Measurements from ENCODE around the gene CRNKL1.

Gene CRNKL1

GRCh38 chr20:20024942-20025341 is 27.3 kb downstream of the CRNKL1 start:
- Histone ChIP-seq H3K27me3 (ENCODE audit: control insufficient read depth in 2 of 2, insufficient read depth in 2 of 2, low read length in 2 of 2) (no peaks in the 10 kb centered on the region), H3K9me3 (ENCODE audit: control insufficient read depth in 2 of 2, low read length in 2 of 2) (no peaks in the 10 kb centered on the region), H3K27ac (ENCODE audit: low read depth in 2 of 2, low read length in 2 of 2) (no peak overlapping the region), H3K4me3 (ENCODE audit: low read length in 2 of 2) (no peak overlapping the region), H3K9ac (ENCODE audit: low read depth in 1 of 2, low read length in 2 of 2) (no peak overlapping the region), H3K36me3 (ENCODE audit: control insufficient read depth in 2 of 2, insufficient read depth in 2 of 2, low read length in 2 of 2) (peaks cover 11 to 20% of the 10 kb centered on the region in 2 donors), H3K4me1 (ENCODE audit: control insufficient read depth in 2 of 2, insufficient read depth in 2 of 2, low read length in 2 of 2) (no peaks in the 10 kb centered on the region)

- H3K27ac ChIP-seq (ENCODE audit: low read depth in 2 of 2, low read length in 2 of 2), result no peak overlapping the region
- H3K4me1 ChIP-seq (ENCODE audit: control insufficient read depth in 2 of 2, insufficient read depth in 2 of 2, low read length in 2 of 2), result peaks cover under 1 to 6% of the 10 kb centered on the region in 2 donors
- H3K9ac ChIP-seq (ENCODE audit: low read depth in 1 of 2, low read length in 2 of 2), result no peak overlapping the region
- no peaks in the 10 kb centered on the region for H3K27me3 ChIP-seq (ENCODE audit: control insufficient read depth in 2 of 2, insufficient read depth in 2 of 2, low read length in 2 of 2)
- H3K36me3 ChIP-seq (ENCODE audit: control insufficient read depth in 2 of 2, insufficient read depth in 2 of 2, low read length in 2 of 2), result peaks cover 11 to 17% of the 10 kb centered on the region in 2 donors
- no peaks in the 10 kb centered on the region for H3K9me3 ChIP-seq (ENCODE audit: control insufficient read depth in 2 of 2, low read length in 2 of 2)
- no peak overlapping the region for H3K4me3 ChIP-seq (ENCODE audit: low read length in 2 of 2)
Observed at GRCh38 chr20:20023395-20023794, 28.9 kb downstream of the CRNKL1 start.

DNA sequence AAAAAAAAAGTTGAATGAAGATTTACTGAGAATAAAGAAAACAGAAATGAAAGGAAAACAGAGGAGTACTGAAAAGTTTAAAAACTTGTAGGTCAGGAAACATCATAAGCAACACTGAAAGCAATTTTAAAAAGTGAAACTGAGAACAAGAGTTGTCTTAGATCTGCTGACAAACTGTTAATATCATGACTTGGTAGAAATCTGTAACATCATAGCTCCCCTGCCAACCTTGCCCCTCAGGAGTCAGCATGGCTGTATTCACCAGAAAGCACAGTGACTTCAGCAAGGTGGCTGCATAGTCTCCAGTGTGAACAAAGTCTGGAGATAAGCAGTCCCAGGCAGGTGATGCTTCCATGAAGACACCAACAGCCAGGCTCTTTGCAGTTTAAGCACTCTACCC is 29.8 kb downstream of the CRNKL1 start:
- peaks cover 7 to 14% of the 10 kb centered on the region in 2 donors for H3K4me1 ChIP-seq (ENCODE audit: control insufficient read depth in 2 of 2, insufficient read depth in 2 of 2, low read length in 2 of 2)

DNA sequence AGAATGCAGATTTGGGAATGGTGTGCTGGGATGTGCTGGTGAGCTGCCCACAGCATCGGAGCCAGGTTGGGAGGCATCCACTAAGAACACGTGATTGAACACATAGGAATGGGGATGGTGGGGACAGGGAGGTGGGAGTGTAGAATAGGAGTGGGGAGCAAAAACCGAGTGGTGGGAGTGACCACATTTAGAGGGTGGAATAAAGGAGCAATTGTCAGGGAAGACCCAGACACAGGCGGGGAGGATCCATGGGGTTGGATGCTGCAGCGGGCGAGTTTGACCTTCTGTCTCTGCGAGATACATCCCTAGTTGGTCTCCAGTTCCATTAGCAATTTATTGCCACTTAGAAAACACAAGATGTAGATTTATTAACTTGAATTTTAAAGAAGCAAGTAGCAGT is 30.4 kb downstream of the CRNKL1 start:
- Histone ChIP-seq H3K36me3 (ENCODE audit: control insufficient read depth in 2 of 2, insufficient read depth in 2 of 2, low read length in 2 of 2) (peaks cover 6 to 13% of the 10 kb centered on the region in 2 donors), H3K9ac (ENCODE audit: low read depth in 1 of 2, low read length in 2 of 2) (no peak overlapping the region), H3K27ac (ENCODE audit: low read depth in 2 of 2, low read length in 2 of 2) (no peak overlapping the region)

More for the DNA sequence above, 29.8 kb downstream of the CRNKL1 start:
- no peak overlapping the region for H3K27ac ChIP-seq (ENCODE audit: low read depth in 2 of 2, low read length in 2 of 2)
- no peak overlapping the region for H3K9ac ChIP-seq (ENCODE audit: low read depth in 1 of 2, low read length in 2 of 2)
- peaks cover 6 to 17% of the 10 kb centered on the region in 2 donors for H3K36me3 ChIP-seq (ENCODE audit: control insufficient read depth in 2 of 2, insufficient read depth in 2 of 2, low read length in 2 of 2)
- H3K9me3 ChIP-seq (ENCODE audit: control insufficient read depth in 2 of 2, low read length in 2 of 2), result no peaks in the 10 kb centered on the region
- no peak overlapping the region for H3K4me3 ChIP-seq (ENCODE audit: low read length in 2 of 2)
- no peaks in the 10 kb centered on the region for H3K27me3 ChIP-seq (ENCODE audit: control insufficient read depth in 2 of 2, insufficient read depth in 2 of 2, low read length in 2 of 2)

GRCh38 chr20:20020908-20021307 is 31.4 kb downstream of the CRNKL1 start:
- H3K27me3 ChIP-seq (ENCODE audit: control insufficient read depth in 2 of 2, insufficient read depth in 2 of 2, low read length in 2 of 2), result no peaks in the 10 kb centered on the region
- H3K27ac ChIP-seq (ENCODE audit: low read depth in 2 of 2, low read length in 2 of 2), result no peak overlapping the region
- H3K4me1 ChIP-seq (ENCODE audit: control insufficient read depth in 2 of 2, insufficient read depth in 2 of 2, low read length in 2 of 2), result peaks cover 7 to 14% of the 10 kb centered on the region in 2 donors
- no peak overlapping the region for H3K9ac ChIP-seq (ENCODE audit: low read depth in 1 of 2, low read length in 2 of 2)
- peaks cover 2 to 9% of the 10 kb centered on the region in 2 donors for H3K36me3 ChIP-seq (ENCODE audit: control insufficient read depth in 2 of 2, insufficient read depth in 2 of 2, low read length in 2 of 2)
- H3K9me3 ChIP-seq (ENCODE audit: control insufficient read depth in 2 of 2, low read length in 2 of 2), result no peaks in the 10 kb centered on the region
- H3K4me3 ChIP-seq (ENCODE audit: low read length in 2 of 2), result no peak overlapping the region

More for the DNA sequence above, 30.4 kb downstream of the CRNKL1 start:
- H3K27me3 ChIP-seq (ENCODE audit: control insufficient read depth in 2 of 2, insufficient read depth in 2 of 2, low read length in 2 of 2), result no peaks in the 10 kb centered on the region
- peaks cover 7 to 14% of the 10 kb centered on the region in 2 donors for H3K4me1 ChIP-seq (ENCODE audit: control insufficient read depth in 2 of 2, insufficient read depth in 2 of 2, low read length in 2 of 2)
- H3K4me3 ChIP-seq (ENCODE audit: low read length in 2 of 2), result no peak overlapping the region
- H3K9me3 ChIP-seq (ENCODE audit: control insufficient read depth in 2 of 2, low read length in 2 of 2), result no peaks in the 10 kb centered on the region

- H3K27ac ChIP-seq (ENCODE audit: low read depth in 2 of 2, low read length in 2 of 2), result no peak overlapping the region
- no peaks in the 10 kb centered on the region for H3K27me3 ChIP-seq (ENCODE audit: control insufficient read depth in 2 of 2, insufficient read depth in 2 of 2, low read length in 2 of 2)
- no peaks in the 10 kb centered on the region for H3K9me3 ChIP-seq (ENCODE audit: control insufficient read depth in 2 of 2, low read length in 2 of 2)
- no peak overlapping the region for H3K4me3 ChIP-seq (ENCODE audit: low read length in 2 of 2)
- peaks cover 7 to 14% of the 10 kb centered on the region in 2 donors for H3K4me1 ChIP-seq (ENCODE audit: control insufficient read depth in 2 of 2, insufficient read depth in 2 of 2, low read length in 2 of 2)
- peaks cover 2 to 9% of the 10 kb centered on the region in 2 donors for H3K36me3 ChIP-seq (ENCODE audit: control insufficient read depth in 2 of 2, insufficient read depth in 2 of 2, low read length in 2 of 2)
- no peak overlapping the region for H3K9ac ChIP-seq (ENCODE audit: low read depth in 1 of 2, low read length in 2 of 2)
Observed at GRCh38 chr20:20019123-20019522, 33.1 kb downstream of the CRNKL1 start.

DNA sequence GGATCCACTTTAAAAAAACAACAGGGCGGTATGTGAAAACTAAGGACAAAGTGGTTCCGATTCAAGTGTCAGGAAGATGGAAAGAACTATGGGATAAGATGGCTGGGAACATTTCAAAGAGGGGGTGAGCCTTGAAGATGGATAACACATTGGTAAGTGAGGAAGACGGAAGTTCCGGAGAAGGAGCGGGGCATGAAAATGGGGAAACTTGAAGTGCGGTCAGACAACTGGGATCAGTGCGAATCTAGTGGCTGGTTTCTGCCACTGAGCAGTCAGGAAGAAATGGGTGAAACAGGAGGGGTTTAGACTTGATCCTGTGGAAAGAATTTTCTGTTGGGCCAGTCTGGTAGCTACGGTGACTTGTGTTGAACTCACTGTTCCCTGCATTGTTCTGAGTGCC is 33.9 kb downstream of the CRNKL1 start:
- peak overlapping the region in 1 of 2 donors; percentile 9 for H3K9ac ChIP-seq (ENCODE audit: low read depth in 1 of 2, low read length in 2 of 2)
- peak overlapping the region; percentile 31 to 91 for H3K4me3 ChIP-seq (ENCODE audit: low read length in 2 of 2)
- peaks cover 2 to 7% of the 10 kb centered on the region in 2 donors for H3K36me3 ChIP-seq (ENCODE audit: control insufficient read depth in 2 of 2, insufficient read depth in 2 of 2, low read length in 2 of 2)
- H3K27me3 ChIP-seq (ENCODE audit: control insufficient read depth in 2 of 2, insufficient read depth in 2 of 2, low read length in 2 of 2), result no peaks in the 10 kb centered on the region
- no peaks in the 10 kb centered on the region for H3K9me3 ChIP-seq (ENCODE audit: control insufficient read depth in 2 of 2, low read length in 2 of 2)
- no peak overlapping the region for H3K27ac ChIP-seq (ENCODE audit: low read depth in 2 of 2, low read length in 2 of 2)
- H3K4me1 ChIP-seq (ENCODE audit: control insufficient read depth in 2 of 2, insufficient read depth in 2 of 2, low read length in 2 of 2), result peaks cover 7 to 14% of the 10 kb centered on the region in 2 donors

- Histone ChIP-seq H3K9me3 (ENCODE audit: control insufficient read depth in 2 of 2, low read length in 2 of 2) (no peaks in the 10 kb centered on the region), H3K4me1 (ENCODE audit: control insufficient read depth in 2 of 2, insufficient read depth in 2 of 2, low read length in 2 of 2) (peaks cover 7 to 14% of the 10 kb centered on the region in 2 donors), H3K27me3 (ENCODE audit: control insufficient read depth in 2 of 2, insufficient read depth in 2 of 2, low read length in 2 of 2) (no peaks in the 10 kb centered on the region), H3K27ac (ENCODE audit: low read depth in 2 of 2, low read length in 2 of 2) (peak overlapping the region; percentile 41 to 52), H3K36me3 (ENCODE audit: control insufficient read depth in 2 of 2, insufficient read depth in 2 of 2, low read length in 2 of 2) (peaks cover 2 to 3% of the 10 kb centered on the region in 2 donors), H3K4me3 (ENCODE audit: low read length in 2 of 2) (peak overlapping the region; percentile 86 to 91), H3K9ac (ENCODE audit: low read depth in 1 of 2, low read length in 2 of 2) (peak overlapping the region; percentile 61 to 83)
Observed at GRCh38 chr20:20017844-20018185, 34.5 kb downstream of the CRNKL1 start.

DNA sequence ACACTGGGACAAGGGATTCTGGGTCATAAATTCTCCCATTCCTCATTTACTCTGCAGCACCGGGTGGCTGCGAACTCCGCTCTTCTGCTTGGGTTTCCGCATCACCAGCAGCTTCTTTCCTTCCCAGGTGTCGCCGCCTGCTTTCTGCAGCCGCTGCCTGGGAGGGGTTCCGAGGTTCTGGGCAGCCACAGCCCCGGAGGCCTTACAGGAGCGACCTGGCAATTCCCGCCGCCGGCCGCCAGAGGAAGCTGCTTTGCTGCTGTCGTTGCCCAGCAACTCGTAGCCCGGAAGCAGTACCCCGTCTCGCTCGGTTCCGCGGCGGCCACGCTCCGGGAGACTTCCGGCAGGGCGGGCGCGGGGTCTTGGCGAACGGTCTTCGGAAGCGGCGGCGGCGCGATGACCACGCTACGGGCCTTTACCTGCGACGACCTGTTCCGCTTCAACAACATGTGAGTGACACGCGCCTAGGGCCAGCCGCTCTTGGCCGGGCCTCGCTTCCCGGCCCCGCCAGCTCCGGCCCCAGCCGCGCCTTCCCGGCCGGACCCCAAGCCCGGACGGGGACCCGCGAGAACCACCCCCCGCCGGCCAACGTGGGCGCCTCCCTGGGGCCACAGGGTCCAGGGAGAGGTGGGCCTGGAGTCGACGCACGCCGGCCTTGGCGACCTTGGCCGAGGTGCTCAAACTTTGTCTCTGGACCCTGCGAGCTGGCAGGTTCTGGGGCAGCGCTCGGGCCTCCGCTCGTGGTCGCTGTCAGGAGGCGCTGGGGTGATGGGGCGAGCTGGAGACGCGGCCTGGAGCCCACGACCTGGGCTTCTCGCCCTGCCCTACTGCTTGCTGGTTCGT is 35.0 kb downstream of the CRNKL1 start, which contains the start of gene NAA20:
NAA20 (plus strand) TSS at position 362 of the 843 bp plus-strand sequence; CDS start at position 397, 35 bp downstream.
- Histone ChIP-seq H3K9me3 (ENCODE audit: control insufficient read depth in 2 of 2, low read length in 2 of 2) (no peaks in the 10 kb centered on the region), H3K4me3 (ENCODE audit: low read length in 2 of 2) (peak within 1 kb of the TSS; percentile 86 to 91), H3K9ac (ENCODE audit: low read depth in 1 of 2, low read length in 2 of 2) (peak within 1 kb of the TSS; percentile 61 to 83), H3K4me1 (ENCODE audit: control insufficient read depth in 2 of 2, insufficient read depth in 2 of 2, low read length in 2 of 2) (peaks cover 7 to 14% of the 10 kb centered on the region in 2 donors), H3K27me3 (ENCODE audit: control insufficient read depth in 2 of 2, insufficient read depth in 2 of 2, low read length in 2 of 2) (no peaks in the 10 kb centered on the region), H3K36me3 (ENCODE audit: control insufficient read depth in 2 of 2, insufficient read depth in 2 of 2, low read length in 2 of 2) (no peaks in the 10 kb centered on the region), H3K27ac (ENCODE audit: low read depth in 2 of 2, low read length in 2 of 2) (peak within 1 kb of the TSS; percentile 41 to 52)

DNA sequence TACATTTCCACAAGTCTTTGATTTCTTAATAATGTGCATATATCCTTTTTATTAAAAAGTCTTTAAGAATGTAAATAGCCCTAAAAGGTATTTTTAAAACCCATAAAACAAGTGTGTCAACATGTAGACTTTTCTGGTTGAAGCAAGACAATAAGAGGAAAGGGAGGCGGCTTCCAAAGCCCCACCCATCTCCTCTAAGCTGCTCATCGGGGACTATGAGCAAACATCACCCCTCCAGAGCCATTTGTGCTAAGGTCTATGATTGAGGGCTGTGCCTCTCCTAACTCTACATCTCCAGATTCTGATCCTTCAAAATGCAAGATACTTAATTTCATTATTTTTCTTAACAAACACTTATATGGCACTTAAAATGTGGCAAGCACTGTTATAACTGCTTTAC is 37.6 kb downstream of the CRNKL1 start:
- peaks cover 12 to 14% of the 10 kb centered on the region in 2 donors for H3K4me1 ChIP-seq (ENCODE audit: control insufficient read depth in 2 of 2, insufficient read depth in 2 of 2, low read length in 2 of 2)
- no peak overlapping the region for H3K27ac ChIP-seq (ENCODE audit: low read depth in 2 of 2, low read length in 2 of 2)

More for the DNA sequence above, 37.6 kb downstream of the CRNKL1 start:
- Histone ChIP-seq H3K27me3 (ENCODE audit: control insufficient read depth in 2 of 2, insufficient read depth in 2 of 2, low read length in 2 of 2) (no peaks in the 10 kb centered on the region), H3K9me3 (ENCODE audit: control insufficient read depth in 2 of 2, low read length in 2 of 2) (no peaks in the 10 kb centered on the region), H3K36me3 (ENCODE audit: control insufficient read depth in 2 of 2, insufficient read depth in 2 of 2, low read length in 2 of 2) (no peaks in the 10 kb centered on the region), H3K9ac (ENCODE audit: low read depth in 1 of 2, low read length in 2 of 2) (no peak overlapping the region), H3K4me3 (ENCODE audit: low read length in 2 of 2) (no peak overlapping the region)

Measured in mucosa of rectum (tissue), 2 donors.